Posterior cingulate gyrus (tissue), 11 donors: ENCODE data around the gene FAM131A.

ENCODE experiments used
- DNase-seq, 10 donors: peaks; one replicate each; pipeline versions ENCODE4 v3.0.0 to v3.0.0-alpha.2; 2020 to 2021; ENCODE audit warnings: mixed read lengths in 3 of 10
- intact Hi-C: fragments of 100-400 bp; cut with DNase I; formaldehyde crosslinking; loops from one replicate; pipeline ENCODE4 v1.15.1; 2023

Gene FAM131A

GRCh38 chr3:184383033-184383740, 45.8 kb downstream of the FAM131A start:
- intact Hi-C loops, result no loop called here

GRCh38 chr3:184384342-184384741, 46.9 kb downstream of the FAM131A start:
- intact Hi-C loops, result no loop called here

More at GRCh38 chr3:184383033-184383740, 45.8 kb downstream of the FAM131A start:
- DNase-seq, result peak in 3 of 10 donors; percentile 14 to 57 (median 50)

GRCh38 chr3:184384856-184385422, 47.5 kb downstream of the FAM131A start:
- intact Hi-C loops, result no loop called here
- peak in 8 of 10 donors; percentile 12 to 94 (median 72) for DNase-seq

More at GRCh38 chr3:184384342-184384741, 46.9 kb downstream of the FAM131A start:
- DNase-seq, result peak in 1 of 10 donors; percentile 66

- intact Hi-C loops, result no loop called here
- peak in 2 of 10 donors; percentile 66 to 80 for DNase-seq
Measured at GRCh38 chr3:184386047-184386806, 48.8 kb downstream of the FAM131A start.

DNA sequence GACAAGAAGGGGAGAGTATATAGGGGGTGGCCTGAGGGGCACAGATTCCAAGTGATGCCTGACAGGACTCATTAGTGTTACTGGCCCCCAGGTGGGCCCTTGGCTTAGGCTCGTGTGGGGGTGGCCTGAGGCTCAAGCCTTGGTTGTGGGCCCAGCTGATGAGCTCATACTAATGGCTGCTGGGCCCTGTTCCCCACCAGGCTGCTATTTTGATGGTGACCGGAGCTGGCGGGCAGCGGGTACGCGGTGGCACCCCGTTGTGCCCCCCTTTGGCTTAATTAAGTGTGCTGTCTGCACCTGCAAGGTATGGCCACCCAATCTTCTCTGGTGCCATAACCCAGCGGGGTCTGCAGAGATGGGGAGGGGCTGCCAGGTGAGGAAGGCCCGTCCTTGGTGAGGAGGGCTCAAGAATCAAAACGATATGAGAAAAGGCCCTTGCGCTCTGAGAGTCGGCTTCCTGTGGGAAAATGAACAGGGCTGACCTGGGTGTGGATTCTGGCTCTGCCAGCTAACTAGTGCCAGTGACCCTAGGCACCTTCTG, 49.8 kb downstream of the FAM131A start:
- DNase-seq, result peak in 1 of 10 donors; percentile 35
- intact Hi-C loops, result no loop called here

DNA sequence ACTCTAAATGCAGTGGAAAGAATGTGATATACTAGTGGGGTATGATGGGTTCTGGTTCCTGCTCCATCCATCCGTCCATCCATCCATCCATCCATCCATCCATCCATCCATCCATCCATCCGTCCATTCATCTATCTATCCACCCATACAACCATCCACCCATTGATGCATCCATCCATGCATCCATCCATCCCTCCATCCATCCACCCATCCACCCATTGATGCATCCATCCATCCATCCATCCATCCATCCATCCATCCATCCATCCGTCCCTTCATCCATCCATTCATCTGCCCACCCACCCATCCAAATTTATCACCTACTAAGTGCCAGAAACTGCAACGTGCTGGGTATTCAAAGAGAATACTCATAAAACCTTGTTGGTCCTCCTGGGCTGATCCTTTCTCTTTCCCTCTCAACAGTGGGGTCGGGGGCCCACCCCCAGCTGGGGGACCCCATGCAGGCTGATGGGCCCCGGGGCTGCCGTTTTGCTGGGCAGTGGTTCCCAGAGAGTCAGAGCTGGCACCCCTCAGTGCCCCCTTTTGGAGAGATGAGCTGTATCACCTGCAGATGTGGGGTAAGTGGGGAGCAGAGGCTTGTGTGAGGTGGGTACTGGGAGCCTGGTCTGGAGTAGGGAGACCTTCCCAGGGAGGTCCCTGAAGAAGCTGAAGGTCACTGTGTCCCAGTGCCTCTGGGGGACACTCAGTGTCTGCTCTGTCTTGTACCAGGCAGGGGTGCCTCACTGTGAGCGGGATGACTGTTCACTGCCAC, 51.0 kb downstream of the FAM131A start:
- peak in 2 of 10 donors; percentile 35 to 37 for DNase-seq
- intact Hi-C loops, result no loop called here

GRCh38 chr3:184388936-184389230, 51.5 kb downstream of the FAM131A start:
- intact Hi-C loops, result no loop called here
- DNase-seq, result peak in 2 of 10 donors; percentile 40 to 68

DNA sequence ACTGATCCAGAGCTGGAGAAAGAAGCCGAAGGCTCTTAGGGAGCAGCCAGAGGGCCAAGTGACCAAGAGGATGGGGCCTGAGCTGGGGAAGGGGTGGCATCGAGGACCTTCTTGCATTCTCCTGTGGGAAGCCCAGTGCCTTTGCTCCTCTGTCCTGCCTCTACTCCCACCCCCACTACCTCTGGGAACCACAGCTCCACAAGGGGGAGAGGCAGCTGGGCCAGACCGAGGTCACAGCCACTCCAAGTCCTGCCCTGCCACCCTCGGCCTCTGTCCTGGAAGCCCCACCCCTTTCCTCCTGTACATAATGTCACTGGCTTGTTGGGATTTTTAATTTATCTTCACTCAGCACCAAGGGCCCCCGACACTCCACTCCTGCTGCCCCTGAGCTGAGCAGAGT, 52.0 kb downstream of the FAM131A start:
- peak in 2 of 10 donors; percentile 57 to 72 for DNase-seq
- intact Hi-C loops, result no loop called here

DNA sequence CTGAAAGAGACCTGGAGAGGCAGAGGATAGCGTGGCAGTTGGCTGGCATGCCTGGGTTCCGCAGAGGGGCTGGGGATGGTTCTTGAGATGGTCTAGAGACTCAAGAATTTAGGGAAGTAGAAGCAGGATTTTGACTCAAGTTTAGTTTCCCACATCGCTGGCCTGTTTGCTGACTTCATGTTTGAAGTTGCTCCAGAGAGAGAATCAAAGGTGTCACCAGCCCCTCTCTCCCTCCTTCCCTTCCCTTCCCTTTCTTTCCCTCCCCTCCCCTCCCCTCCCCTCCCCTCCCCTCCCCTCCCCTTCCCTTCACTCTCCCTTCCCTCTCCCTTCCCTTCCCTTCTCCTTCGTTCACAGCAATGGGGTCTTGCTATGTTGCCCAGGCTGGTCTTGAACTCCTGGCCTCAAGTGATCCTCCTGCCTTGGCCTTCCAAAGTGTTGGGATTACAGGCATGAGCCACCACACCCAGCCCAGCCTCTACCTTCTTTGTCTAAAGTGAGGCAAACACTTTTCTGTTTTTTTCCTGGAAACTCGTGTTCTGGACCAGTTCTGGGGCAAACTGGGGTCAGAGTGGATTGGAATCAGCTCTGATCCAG, 52.6 kb downstream of the FAM131A start:
- DNase-seq, result peak in 1 of 10 donors; percentile 59
- intact Hi-C loops, result no loop called here

- intact Hi-C loops, result no loop called here
- DNase-seq, result peak in 2 of 10 donors; percentile 44
Measured at GRCh38 chr3:184391266-184391665, 53.9 kb downstream of the FAM131A start.

- intact Hi-C loops, result no loop called here
- peak in 2 of 10 donors; percentile 39 to 80 for DNase-seq
Measured at GRCh38 chr3:184395320-184395660, 57.9 kb downstream of the FAM131A start.
